NCI-H1048 (cell line): ENCODE data around the gene CALY.
"Not testable (repeated sequence)": the region's sequence is repeated elsewhere in the genome, so short reads cannot be mapped to it uniquely, and the experiment has no call there.

ENCODE experiments used
- DNase-seq: peaks from one replicate; lab custom pipeline; 2025; lab: John Stamatoyannopoulos, UW

Gene CALY

GRCh38 chr10:133336577-133337369, at the start of gene CALY:
Gene CALY, minus strand, starts transcription at chr10:133336896. Its CDS starts 7,907 bp downstream, at chr10:133328989.
- no peak for DNase-seq

DNA sequence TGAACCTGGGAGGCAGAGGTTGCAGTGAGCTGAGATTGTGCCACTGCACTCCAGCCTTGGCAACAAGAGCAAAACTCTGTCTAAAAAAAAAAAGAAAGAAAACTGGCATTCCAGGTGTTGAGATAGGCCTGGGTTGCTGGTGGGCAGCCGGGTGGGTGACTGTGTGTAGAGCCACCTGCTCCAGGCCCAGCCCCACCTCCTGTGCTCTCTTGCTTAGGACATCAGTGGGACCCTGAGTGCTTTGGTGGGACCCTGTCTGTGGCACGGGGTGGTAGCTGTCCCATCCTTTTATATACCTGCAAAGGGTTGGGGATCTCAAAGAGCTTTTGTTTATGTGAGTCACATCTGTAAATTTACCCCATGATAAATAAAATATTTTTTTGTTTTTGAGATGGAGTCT, 48.5 kb upstream of the CALY start:
- no peak for DNase-seq

DNA sequence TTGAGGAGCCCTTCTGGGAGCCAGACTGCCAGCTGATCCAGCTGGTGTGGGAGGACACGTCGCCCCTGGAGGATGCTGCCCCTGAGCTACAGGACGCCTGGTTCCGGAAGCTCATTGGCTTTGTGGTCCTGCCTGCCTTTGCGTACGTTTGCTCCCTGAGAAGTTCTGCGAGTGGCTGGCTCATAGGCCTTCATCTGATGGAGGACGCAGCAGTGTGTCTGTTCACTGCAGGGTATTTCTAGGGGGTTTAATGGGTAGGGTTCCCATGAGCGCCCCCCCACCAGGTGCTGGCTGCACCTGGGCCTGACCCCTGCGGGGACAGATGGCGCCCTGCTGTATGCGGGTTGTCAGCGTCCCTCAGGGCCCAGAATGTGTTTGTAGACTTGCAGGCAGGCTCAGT, 47.4 kb upstream of the CALY start:
- no peak for DNase-seq

- no peak for DNase-seq
Observed at GRCh38 chr10:133383551-133383950, 46.9 kb upstream of the CALY start.

GRCh38 chr10:133381036-133381435, 44.3 kb upstream of the CALY start:
- no peak for DNase-seq

DNA sequence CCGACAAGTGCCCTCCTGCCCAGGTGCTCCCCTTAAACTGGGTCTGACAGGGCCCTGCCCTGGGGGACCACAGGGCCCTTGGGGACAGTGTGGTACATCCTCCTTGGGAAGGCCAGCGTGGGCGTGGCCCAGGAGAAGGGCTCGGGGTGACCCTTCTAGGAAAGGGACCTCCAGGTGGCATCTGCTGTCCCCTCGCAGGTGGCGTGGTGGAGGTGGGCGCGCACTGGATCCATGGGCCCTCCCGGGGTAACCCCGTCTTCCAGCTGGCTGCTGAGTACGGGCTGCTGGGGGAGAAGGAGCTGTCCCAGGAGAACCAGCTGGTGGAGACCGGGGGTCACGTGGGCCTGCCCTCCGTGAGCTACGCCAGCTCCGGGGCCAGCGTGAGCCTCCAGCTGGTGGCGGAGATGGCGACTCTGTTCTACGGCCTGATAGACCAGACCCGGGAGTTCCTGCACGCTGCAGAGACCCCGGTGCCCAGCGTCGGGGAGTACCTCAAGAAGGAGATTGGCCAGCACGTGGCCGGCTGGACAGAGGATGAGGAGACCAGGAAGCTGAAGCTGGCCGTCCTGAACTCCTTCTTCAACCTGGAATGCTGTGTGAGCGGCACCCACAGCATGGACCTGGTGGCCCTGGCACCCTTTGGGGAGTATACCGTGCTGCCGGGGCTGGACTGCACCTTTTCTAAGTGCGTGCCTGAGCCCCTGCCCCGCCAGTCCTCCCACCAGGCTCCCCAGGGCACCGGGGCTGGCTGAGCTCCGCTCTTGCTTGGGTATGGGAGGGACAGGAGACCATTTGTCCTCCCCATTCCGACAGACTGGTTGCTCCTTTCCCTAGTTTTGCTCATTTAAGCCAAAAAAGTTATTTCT, 43.3 kb upstream of the CALY start:
- DNase-seq = no peak

DNA sequence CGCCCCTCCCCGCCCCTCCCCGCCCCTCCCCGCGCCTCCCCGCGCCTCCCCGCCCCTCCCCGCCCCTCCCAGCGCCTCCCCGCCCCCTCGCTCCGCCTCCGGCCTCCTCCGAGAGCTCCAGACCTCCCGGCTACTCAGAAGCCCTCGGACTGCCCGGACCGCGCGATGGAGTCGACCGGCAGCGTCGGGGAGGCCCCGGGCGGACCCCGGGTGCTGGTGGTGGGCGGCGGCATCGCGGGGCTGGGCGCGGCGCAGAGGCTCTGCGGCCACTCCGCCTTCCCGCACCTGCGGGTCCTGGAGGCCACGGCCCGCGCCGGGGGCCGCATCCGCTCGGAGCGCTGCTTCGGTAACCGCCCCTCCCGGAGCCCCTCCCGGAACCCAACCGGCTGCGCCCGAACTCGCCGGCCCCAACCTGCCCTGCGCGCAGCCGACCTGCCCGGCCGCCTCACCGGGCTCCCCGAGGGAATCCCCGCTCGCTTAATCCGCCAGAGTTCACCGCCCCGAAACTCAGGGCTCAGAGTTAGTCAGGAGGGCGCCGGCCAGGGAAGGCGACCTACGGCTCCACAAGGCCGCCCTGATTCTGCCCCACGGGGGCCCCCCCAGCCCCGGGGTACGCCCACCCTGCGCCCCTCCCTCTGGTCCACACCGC, 42.6 kb upstream of the CALY start, which contains the start of gene PAOX:
PAOX (plus strand) TSS at position 111 of the 649 bp plus-strand sequence; CDS start at position 166, 55 bp downstream.
- no peak for DNase-seq

GRCh38 chr10:133378251-133379096, 41.8 kb upstream of the CALY start:
- DNase-seq = no peak

- no peak for DNase-seq
Observed at GRCh38 chr10:133377818-133378250, 41.1 kb upstream of the CALY start.

DNA sequence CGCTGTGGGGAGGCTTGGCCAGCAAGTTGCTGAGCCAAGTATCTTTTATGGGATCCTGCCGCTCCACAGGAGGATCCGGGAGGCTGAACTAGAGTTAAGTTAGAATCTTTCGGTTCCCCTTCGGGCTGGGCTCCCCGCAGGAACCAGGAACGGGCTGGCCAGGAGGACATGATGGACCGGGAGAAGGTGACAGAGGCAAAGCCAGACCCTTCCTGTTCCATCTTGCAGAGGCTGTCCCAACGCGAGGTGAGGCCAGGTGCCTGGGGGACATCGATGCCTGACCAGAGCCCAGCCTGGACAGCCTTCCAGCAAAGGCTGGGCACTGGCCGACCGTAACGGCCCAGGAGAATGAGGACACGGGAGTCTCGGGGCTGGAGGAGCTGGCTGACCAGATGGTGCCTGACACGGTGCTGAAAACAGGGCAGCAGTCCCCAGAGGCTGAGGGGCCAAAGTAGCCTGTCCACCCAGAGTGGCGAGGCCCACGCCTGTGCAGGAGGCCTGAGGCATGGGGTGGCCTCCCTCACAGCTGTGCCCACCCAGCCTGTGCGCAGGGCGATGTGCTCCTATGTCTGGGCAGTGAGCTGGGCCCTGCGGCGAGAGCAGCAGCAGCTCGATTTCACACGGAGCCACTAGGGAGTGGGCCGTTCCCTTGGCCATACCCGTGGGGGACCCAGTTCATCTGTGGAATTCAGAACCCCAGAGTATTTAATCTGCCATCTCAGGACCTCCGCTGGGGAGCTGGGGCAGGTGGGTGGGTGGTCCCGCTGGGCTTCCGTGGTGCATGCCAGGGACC, 40.5 kb upstream of the CALY start:
- DNase-seq = no peak

DNA sequence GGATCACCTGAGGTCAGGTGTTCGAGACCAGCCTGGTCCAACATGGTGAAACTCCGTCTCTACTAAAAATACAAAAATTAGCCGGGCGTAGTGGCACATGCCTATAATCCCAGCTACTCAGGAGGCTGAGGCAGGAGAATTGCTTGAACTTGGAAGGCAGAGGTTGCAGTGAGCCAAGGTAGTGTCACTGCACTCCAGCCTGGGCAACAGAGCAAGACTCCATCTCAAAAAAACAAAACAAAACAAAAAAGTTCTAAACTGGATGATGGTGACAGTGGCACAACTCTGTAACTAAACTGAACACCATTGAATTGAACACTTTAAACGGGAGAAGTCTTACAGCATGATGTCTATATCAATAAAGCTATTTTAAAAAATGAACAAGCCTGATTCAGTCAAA, 39.5 kb upstream of the CALY start:
- DNase-seq = not testable (repeated sequence)

DNA sequence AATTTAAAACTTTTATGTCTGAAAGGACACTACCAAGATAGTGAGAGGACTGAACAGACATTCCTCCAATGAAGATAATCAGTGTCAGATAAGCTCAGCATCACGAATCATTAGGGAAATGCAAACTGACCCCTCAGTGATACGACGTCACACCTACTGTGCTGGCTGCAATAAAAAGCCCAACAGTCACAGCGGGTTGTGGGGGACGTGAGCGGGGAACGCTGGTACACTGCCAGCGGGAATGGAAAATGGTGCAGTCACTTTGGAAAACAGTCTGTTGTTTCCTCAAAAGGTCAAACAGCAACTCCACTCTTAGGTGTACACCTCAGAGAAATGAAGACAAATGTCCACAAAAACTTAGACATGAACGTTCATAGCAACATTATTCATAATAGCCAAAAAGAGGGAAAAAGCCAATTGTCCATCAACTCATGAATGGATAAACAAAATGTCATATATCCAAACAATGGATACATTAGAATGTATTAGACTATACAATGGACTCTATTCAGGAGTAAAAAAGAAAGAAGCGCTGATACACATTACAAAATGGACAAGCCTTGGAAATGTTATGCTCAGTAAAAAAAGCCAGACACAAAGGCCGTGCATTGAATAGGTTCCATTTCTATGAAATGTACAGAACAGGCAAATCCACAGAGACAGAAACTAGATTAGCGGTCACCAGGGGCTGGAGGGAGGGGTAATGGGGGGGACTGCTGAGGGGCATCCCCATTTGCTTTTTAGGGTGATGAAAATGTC, 38.8 kb upstream of the CALY start:
- no peak for DNase-seq

DNA sequence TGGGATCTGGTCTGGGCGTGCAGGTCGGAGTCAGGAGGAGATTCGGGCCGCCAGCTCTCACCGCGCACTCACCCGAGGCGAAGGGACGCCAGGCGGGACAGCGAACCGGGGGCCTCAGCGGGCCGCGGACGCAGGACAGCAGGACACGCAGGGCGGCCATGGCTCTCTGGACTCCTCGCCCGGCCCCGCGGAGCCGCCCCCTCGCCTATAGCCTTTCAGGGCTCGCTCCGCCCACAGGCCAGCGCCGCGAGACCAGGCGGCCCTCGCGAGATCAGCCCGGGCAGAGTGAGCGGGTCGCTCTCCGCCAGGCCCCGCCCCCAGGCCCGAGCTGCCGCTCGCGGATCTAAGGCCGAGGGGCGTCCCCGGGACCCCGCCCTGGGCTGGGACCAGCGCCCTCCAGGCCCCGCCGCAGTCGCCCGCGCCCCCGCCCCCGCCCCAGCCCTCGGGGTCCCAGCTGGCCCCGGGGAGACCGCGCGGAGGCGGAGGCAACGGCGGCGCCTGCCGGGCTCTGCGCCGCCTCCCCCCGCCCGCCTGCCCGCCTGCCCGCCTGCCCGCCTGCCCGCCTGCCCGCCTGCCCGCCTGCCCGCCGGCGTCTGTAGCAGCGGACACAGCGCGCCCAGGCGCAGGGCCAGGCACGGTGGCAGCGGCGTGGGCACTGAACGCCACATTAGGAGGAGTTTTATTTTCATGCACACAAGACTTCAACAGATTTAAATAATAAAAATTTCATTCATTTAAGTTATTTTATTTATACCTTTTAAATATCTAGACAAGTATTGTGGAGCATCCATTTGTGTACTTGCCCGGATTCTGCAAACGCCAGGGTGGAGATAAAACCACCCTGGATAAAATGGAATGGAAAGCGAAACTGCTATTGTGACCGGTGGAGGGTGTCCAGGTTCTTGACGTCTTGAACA, 36.7 kb upstream of the CALY start, which contains the start of gene ECHS1:
ECHS1 (minus strand) TSS at position 181 of the 917 bp plus-strand sequence; CDS start at position 160, 21 bp downstream.
- DNase-seq = peak; percentile 85

DNA sequence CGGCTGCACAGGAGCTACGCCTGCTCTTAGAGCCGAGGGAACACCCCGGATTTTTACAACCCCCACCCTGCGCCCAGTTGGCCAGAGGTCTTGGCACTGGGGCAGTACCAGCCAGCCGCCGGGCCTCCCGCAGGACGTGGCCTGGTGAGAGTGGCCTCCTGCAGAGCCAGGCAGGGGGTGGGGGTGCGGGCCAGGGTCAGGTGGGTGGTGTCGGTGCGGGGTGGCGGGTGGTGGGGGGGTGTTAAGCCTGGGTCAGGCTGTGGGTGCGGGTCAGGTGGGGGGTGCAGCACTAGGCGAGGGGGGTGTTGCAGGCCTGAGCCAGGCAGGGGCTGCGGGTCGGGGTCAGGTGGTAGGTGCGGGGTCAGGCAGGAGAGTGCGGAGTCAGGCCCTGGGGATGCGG, 35.8 kb upstream of the CALY start:
- DNase-seq = no peak

- DNase-seq = no peak
Observed at GRCh38 chr10:133370030-133370786, 33.5 kb upstream of the CALY start.

DNA sequence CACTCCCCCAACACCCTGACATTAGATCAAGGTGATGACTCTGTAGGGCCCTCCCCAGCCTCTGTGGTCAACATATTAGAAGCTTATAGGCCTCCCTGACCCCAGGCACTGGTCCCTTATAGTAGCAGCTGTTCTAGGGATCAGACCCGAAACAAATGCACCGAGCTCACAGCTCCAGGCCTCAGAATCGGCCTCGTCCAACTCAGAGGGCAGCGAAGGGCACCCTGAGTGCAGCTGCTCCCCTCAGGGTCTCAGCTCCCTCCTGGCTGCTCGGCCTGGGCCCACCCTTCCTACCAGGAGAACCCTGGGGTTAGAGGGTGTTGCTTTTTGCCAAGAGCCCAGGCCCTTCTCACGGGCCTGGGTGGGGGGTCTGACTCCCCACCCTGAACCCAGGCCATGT, 31.5 kb upstream of the CALY start:
- no peak for DNase-seq

GRCh38 chr10:133367461-133367860, 30.8 kb upstream of the CALY start:
- DNase-seq = not testable (repeated sequence)

GRCh38 chr10:133366751-133367150, 30.1 kb upstream of the CALY start:
- DNase-seq = no peak
